IMR-90 (cell line): ENCODE measurements around the gene ALDH1B1.

Source experiments
- BHLHE40 ChIP-seq: fragments of 150-350 bp; IDR thresholded peaks from 2 replicates; pipeline ENCODE4 v1.6.1; 2016; ENCODE audit warnings: mild to moderate bottlenecking, low read depth, low read length
- CHD1 ChIP-seq: IDR thresholded peaks from 2 replicates; pipeline ENCODE4 v1.6.1; 2012; ENCODE audit warnings: low read depth, low read length, improper control_type of control experiment
- CTCF ChIP-seq: conservative IDR thresholded peaks from 2 replicates; pipeline ENCODE4 v1.5.1; 2012; ENCODE audit warnings: mild to moderate bottlenecking, low read depth, low read length, improper control_type of control experiment
- POLR2A ChIP-seq: IDR thresholded peaks from 2 replicates; pipeline ENCODE4 v1.6.1; 2012; ENCODE audit warnings: mild to moderate bottlenecking, low read depth, low read length
- RAD21 ChIP-seq: IDR thresholded peaks from 2 replicates; pipeline ENCODE4 v1.6.1; 2012; ENCODE audit warnings: low read length, improper control_type of control experiment
- RFX5 ChIP-seq: IDR thresholded peaks from 2 replicates; pipeline ENCODE4 v1.8.0; 2012; ENCODE audit warnings: low read depth, mild to moderate bottlenecking, low read length, moderate library complexity
- SMC3 ChIP-seq: fragments of 150-350 bp; IDR thresholded peaks from 2 replicates; pipeline ENCODE4 v1.6.1; 2016; ENCODE audit warnings: low read depth, mild to moderate bottlenecking, antibody characterized with exemption, low read length, moderate library complexity
- USF2 ChIP-seq: fragments of 150-350 bp; IDR thresholded peaks from 2 replicates; pipeline ENCODE4 v1.6.1; 2017; ENCODE audit warnings: mild to moderate bottlenecking, antibody characterized with exemption, low read length, low read depth

- TF ChIP-seq CTCF: no peak
- TF ChIP-seq CHD1: no peak
- TF ChIP-seq RAD21: no peak
- no peak for TF ChIP-seq SMC3
- no peak for TF ChIP-seq BHLHE40
- no peak for TF ChIP-seq POLR2A
- no peak for TF ChIP-seq USF2
- TF ChIP-seq RFX5: no peak
These were observed 6.1 kb upstream of the ALDH1B1 start for GRCh38 chr9:38386319-38386895.
